ENCODE measurements around the gene NCS1. TPM values are rescaled to one million over a fixed set of nuclear protein-coding genes. Genes with fewer than 3 reads are reported as not detected.

The NCS1 gene
- total RNA-seq, 1 donor = 42.7 TPM

- TF ChIP-seq CTCF (IDR thresholded peaks at IDR 0.05; ENCODE audit: insufficient read depth, low read depth, low read length) = no peak
- no peak for DNase-seq (ENCODE audit: low read depth)
- H3K4me3 ChIP-seq (ENCODE audit: low read depth, low read length) = no peak overlapping the region
Observed at GRCh38 chr9:130139251-130139650, 33.0 kb upstream of the NCS1 start.

GRCh38 chr9:130140706-130141105 lies 31.5 kb upstream of the NCS1 start:
- TF ChIP-seq CTCF (IDR thresholded peaks at IDR 0.05; ENCODE audit: insufficient read depth, low read depth, low read length) = no peak
- DNase-seq (ENCODE audit: low read depth) = no peak
- no peak overlapping the region for H3K4me3 ChIP-seq (ENCODE audit: low read depth, low read length)

GRCh38 chr9:130142056-130142455 lies 30.1 kb upstream of the NCS1 start:
- DNase-seq (ENCODE audit: low read depth) = no peak
- no peak overlapping the region for H3K4me3 ChIP-seq (ENCODE audit: low read depth, low read length)
- TF ChIP-seq CTCF (IDR thresholded peaks at IDR 0.05; ENCODE audit: insufficient read depth, low read depth, low read length) = no peak

- DNase-seq (ENCODE audit: low read depth) = no peak
- no peak overlapping the region for H3K4me3 ChIP-seq (ENCODE audit: low read depth, low read length)
- TF ChIP-seq CTCF (IDR thresholded peaks at IDR 0.05; ENCODE audit: insufficient read depth, low read depth, low read length) = no peak
Observed at GRCh38 chr9:130142641-130143040, 29.6 kb upstream of the NCS1 start.

GRCh38 chr9:130143279-130143893 lies 28.8 kb upstream of the NCS1 start:
- no peak for DNase-seq (ENCODE audit: low read depth)
- no peak for TF ChIP-seq CTCF (IDR thresholded peaks at IDR 0.05; ENCODE audit: insufficient read depth, low read depth, low read length)
- no peak overlapping the region for H3K4me3 ChIP-seq (ENCODE audit: low read depth, low read length)

GRCh38 chr9:130143958-130144366 lies 28.2 kb upstream of the NCS1 start:
- TF ChIP-seq CTCF (IDR thresholded peaks at IDR 0.05; ENCODE audit: insufficient read depth, low read depth, low read length) = no peak
- DNase-seq (ENCODE audit: low read depth) = peak; percentile 42
- H3K4me3 ChIP-seq (ENCODE audit: low read depth, low read length) = no peak overlapping the region

- TF ChIP-seq CTCF (IDR thresholded peaks at IDR 0.05; ENCODE audit: insufficient read depth, low read depth, low read length) = no peak
- no peak for DNase-seq (ENCODE audit: low read depth)
- no peak overlapping the region for H3K4me3 ChIP-seq (ENCODE audit: low read depth, low read length)
Observed at GRCh38 chr9:130144703-130145102, 27.5 kb upstream of the NCS1 start.
